Stimulated activated CD8-positive, alpha-beta memory T cell treated with anti-CD3 and anti-CD28 coated beads, Interleukin-12 subunit alpha, Interleukin-12 subunit beta, amount 100 ng/mL, for 4 hours (primary cell): ENCODE results near the gene DNAH2.

Source experiments
- DNase-seq: peaks from one replicate; pipeline ENCODE4 v3.0.0-alpha.2; 2020; ENCODE audit warnings: low read depth

Gene DNAH2

DNA sequence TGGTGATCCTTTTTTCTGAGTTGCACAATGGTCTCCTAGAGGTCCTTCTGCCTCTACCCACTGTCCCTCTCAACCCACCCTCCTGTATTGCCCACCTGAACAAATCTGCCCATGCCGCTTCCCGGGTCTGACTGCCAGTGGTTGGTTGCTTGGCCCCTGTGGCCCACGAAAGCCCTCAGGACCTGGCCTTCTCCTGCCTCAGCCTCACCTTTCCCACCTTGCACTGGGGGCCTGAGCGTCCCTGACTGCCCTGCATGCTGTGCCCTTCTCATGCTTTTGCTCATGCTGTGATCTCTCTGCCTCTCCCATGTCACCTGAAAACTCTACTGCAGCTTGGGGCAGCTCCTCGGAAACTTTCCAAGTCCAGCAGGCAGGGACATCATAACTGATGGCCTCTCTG is 102.7 kb downstream of the DNAH2 start:
- no peak for DNase-seq

DNA sequence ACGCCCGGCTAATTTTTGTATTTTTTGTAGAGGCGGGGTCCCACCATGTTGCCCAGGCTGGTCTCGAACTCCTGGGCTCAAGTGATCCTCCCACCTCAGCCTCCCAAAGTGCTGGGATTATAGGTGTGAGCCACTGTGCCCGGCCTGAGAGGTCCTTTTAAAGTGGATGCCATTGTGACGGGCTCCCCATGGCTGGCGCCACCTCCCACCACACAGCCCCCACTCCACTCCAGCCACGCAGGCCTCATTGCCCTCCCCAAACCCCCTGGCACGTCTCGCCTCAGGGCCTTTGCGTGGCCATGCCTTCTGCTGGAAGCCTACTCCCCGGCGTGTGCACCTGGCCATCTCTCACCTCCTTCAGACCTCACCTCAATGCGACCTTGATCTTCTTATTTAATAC is 104.6 kb downstream of the DNAH2 start:
- DNase-seq = no peak

DNA sequence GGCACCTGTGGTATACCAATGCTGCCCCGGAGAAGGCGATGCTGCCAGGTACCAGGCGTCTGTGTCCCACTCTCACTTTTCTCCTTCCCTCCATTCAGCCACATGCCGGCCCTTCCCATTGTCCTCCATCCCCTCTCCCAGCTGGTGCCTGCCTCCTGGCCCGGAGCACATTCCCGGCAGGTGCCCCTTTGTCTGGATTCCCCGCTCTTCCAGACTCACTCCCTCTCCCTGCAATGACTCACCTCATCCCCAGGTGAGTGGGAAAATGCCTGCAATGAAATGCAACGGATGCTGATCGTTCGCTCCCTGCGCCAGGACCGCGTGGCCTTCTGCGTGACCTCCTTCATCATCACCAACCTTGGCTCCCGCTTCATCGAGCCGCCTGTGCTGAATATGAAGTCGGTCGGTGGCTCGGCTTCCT is 106.0 kb downstream of the DNAH2 start:
- DNase-seq = no peak

DNA sequence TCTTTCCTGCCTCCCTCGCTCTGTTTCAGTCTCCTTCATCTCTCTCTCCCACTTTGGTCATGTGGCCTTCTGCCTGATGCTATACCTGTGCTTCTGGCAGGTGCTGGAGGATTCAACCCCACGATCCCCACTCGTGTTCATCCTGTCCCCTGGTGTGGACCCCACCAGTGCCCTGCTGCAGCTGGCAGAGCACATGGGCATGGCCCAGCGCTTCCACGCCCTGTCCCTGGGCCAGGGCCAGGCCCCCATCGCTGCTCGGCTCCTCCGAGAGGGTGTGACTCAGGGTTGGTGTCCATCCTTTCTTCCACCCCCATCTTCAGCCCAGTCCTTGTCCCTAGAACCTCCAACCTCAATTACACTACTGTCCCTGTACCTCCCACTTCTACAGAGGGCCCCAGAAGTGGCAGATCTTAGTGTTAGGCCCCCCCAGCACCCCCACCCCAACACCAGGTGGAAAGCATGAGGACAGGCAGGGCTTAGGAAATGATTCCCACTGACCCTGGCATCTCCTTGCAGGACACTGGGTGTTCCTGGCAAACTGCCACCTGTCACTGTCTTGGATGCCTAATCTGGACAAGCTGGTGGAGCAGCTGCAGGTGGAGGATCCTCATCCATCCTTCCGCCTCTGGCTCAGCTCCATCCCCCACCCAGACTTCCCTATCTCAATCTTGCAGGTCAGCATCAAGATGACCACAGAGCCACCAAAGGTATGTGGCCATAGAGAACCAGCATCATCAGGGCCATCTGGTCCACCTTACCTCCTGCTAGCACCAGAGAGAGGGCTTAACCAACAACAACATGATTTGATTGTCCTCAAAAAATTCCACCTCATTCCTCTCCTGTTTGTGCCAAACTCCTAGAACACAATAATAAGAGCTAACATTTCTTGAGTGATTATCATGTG is 106.7 kb downstream of the DNAH2 start:
- DNase-seq = no peak

DNA sequence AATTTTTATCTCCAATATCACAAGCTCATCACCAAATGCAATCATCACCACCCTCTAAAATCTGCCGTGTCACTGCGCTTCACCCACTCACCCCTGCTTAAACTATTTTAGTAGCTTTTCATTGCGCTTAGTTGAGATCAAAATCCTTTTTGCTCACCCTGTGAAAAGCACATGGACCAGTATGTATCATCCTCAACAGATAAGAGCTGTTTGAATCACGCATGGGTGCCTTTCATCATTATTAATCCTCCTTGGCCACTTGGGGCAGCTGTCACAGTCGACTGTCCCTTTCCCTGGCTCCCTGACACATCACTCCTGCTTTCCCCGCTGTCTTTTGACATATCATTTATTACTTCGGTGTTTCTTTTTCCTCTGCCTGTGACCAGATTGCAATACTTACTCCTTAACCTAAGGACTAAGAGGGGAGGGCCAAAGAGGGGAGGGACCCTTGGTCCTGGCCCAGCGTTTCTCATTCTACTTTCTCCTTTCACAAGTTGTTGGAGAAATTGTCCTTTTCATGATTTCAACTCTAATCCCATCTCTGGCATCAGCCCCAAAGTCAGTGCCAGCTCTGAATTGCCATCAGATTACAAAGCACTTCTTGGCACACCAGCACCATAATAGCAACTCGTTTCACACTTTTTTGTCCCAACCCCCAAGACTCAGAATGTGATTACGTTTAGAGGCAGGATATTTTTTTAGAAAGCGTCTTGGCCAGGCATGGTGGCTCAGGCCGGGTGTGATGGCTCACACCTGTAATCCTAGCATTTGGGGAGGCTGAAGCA is 107.9 kb downstream of the DNAH2 start:
- no peak for DNase-seq

DNA sequence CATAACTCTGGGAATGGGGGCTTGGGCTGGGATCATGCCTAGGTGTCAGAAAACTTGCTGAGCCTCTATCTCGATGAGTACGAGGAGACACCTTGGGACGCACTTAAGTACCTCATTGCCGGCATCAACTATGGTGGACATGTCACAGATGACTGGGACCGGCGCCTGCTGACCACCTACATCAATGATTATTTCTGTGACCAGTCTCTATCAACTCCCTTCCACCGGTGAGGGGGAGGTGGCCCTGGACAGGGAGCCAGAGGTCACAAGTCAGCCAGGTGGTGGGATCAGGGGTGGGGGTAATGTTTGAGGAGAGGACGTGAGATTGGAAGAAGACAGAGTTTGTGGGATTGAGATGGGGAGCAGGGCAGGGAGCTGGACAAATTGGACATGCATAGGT is 113.1 kb downstream of the DNAH2 start:
- no peak for DNase-seq

DNA sequence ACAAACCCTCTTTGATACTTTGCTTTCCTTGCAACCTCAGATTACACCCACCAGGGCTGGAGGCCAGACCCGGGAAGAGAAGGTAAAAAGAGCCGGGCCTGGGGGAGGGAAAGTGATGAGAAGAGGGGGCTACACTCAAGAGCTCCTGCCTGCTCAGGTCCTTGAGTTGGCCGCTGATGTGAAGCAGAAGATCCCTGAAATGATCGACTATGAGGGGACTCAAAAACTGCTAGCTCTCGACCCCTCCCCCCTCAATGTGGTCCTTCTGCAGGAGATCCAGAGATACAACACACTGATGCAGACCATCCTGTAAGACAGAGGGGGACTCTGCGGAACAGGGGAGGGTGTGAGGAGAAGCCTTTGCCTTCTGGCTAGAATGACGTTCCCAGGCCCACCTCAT is 113.7 kb downstream of the DNAH2 start:
- DNase-seq = no peak

DNA sequence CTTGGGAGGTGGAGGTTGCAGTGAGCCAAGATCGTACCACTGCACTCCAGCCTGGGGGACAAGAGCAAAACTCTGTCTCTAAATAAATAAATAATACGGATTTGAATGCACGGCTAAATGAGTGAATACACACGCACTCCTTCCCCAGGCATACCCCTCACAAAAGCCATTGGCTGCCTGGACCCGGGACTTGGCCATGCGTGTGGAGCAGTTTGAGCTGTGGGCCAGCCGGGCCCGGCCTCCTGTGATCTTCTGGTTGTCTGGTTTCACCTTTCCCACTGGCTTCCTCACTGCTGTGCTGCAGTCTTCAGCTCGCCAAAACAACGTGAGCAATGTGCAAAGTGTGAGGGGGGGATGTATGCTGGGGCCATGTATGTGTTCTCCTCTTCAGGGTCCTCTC is 114.9 kb downstream of the DNAH2 start:
- DNase-seq = no peak

DNA sequence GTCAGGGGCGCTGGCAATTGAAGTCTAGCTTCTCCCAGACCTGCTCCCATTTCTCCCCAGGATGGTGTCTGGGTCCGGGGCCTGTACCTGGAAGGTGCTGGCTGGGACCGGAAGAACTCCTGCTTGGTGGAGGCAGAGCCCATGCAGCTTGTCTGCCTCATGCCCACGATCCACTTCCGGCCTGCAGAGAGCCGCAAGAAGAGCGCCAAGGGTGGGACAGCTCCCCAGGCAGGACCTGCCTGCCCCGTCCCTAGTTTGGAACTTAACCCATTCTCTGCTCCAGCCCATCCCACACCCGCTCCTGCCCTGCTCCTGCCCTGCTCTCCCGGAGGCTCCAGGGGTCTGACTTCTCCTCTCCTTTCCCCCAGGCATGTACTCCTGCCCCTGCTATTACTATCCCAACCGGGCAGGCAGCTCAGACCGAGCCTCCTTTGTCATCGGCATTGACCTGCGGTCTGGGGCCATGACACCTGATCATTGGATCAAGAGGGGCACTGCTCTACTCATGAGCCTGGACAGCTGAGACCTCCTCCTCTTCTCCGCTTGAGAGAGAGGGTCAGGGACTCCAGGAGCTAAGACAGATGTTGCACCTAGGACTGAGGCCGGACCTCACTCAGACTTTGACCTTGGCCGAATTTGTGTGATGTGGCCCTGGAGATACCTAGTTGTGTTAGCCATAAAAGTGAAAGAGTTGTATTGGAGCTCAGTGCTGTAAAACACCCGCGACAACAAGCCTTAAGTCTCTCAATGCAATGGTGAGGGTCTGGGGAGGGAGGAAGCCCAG is 115.7 kb downstream of the DNAH2 start:
- DNase-seq = no peak

DNA sequence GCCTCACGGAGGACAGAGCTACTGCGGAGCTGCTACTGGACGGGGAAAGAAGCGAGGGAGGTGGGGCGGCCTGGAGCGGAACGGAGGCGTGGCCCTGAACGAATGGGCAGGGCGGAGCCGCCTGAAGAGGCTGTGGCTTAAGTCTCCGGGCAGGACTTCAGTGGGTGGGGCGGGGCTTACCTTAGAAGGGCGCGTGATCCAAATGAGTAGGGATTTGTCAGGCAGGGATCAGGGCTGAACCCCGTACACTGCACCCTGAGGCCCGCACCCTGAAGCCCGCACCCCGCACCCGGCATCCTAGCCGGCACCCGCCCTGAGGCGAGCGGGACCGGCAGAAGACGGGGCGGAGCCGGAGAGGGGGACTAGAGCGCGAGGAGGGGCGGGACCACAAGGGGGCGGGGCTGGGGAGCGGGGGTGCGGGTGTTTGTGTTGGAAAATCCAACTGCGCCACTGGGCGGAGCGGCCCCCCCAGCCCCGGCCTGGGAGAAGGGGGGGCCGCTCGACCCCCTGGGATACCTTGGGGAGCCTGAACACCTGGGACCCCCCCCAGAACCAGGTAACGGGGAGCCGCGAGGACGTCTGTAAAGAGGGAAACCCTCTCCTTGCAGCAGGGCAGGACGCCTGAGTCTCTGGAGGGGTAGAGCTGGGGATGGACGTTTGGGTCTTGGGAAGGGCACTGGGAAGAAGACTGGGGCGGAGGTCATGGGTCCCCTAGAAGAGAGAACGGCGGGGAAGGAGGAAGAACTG is 116.4 kb downstream of the DNAH2 start, which contains the start of gene KDM6B:
KDM6B (plus strand) TSS at position 423 of the 747 bp plus-strand sequence. CDS start 11,338 bp downstream, outside the sequence.
- DNase-seq = peak; percentile 79

DNA sequence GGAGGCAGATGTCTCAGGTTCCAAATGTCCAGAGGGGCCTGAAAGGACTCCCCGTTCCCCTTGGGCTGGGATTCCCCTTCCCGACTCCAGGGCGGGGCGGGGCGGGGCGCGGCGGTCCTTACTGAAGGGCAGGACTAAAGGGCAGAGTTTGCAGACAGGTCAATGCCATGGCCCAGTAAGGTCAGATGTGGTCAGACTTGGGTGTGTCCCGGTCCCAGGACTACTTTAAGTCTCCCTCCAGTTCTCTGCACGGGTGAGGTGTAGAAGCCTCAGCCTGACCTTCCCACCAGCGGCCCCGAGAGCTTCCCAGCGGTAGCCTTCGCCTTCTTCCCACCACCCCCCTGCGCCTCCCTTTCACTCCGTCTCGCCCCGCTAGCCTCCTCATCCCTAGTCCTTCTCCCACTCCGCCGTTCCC is 117.0 kb downstream of the DNAH2 start:
- DNase-seq = no peak

DNA sequence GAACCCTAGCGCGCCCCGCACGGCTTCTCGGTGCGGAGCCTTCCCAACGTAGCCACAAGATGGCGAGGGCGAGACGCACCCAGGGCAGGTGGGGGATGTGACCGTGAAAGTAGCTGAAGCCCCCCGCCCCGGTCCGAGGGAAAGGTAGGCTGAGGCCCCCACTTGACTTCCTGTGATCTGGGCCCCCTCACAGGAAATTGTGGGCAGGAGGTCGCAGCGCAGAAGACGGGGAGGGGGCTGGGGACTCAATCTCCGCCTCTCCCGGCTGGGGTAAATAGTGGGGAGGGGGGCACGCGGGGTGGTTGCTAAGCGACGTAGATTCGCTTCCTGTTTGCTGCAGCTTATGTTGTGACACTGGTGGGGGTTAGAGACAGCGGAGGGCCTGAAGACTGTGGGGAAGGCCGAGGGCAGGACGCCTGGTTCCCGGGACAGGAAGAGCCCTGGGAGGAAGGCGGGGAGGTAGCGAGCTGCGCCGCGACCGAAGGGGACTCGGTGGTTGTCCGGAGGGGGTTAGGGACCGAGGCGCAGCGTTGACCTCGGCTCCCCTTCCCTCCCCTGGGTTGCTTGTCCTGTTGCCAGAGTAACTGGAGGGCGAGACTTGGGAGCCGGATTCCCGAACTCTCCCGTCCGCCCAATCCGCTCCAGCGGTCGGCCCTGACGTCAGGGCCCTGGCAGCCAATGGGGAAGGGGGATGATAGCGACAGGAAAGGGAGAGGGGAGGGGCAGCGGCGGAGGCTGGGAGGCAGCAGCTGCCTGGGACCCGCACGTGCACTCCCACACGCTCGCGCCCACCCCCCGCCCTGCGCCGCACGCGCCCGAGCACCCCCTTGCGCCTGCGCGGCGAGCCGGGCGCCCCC is 117.6 kb downstream of the DNAH2 start:
- peak; percentile 83 for DNase-seq

DNA sequence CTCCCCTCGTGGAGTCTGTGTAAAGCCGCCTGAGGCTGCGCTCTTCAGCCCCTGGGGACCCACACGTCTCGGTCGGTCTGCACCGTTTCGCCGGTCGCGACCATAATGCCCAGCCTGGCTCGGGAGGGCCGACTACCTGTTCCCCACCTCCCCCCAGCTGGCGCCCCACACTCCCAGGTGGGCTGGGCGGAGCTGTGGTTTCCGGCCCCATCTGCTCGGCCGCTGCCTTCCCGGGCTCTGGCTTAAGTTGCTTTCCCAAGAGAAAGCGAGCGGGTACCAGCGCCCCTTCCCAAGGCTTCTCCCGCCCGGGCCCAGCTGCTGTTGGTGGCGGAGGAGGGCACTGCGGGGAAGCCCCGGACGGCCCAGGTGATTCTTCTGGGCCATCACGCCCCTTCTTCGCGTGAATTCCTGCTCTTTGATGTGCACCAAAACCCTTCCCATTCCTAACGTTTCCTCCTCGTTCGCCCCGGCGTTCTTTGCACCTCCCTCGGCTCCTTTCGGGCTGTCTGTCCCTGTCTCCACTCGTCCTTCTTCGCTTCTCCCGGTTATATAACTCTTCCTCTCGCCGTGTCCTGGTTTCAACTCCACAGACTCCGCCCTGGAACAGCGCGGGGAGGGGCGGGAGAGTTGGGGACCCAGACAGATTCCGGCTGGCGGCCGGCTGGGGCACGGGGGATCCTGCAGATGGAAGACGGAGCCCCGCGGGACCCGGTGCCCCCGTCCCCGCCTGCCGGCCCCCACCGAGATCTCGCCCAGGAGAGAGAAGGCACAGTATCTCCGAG is 118.5 kb downstream of the DNAH2 start:
- DNase-seq = no peak

DNA sequence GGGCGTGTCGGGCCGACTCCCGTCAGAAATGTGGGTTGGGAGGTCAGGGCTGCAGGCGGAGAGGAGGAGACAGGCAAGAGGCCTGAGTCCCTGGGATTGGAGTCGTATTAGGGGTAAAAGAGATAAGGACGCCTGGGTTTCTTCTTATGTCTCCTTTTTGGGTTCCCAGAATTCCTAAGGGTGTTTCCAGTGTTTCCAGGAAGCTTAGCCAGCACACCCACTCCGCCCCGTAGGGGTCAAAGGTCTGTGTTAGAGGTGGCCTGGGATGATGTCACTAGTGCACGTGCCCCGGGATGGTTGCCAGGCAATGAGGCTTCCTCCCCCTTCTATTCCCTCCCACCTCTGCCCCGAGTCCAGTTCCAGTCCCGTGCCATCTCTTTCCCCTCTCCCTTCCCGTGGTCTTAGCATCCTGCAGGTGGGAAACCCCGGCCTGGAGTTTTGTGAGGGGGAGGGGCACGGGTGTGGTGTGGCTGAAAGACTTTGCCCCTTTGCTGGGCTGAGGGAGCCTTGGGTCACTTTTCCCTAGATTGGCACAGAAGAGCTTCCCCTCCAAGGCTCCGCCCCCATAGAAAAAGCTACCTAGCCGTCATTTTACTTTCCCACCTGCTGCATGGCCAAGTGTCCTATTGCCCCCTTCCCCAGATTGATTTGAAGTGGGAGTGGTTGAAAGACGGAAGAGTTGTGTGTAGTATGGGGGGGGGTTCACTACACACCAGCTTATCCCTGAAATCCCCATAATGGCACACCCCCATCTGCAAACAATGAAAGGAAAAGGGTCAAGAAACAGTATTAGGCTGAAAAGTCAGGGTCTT is 119.3 kb downstream of the DNAH2 start:
- DNase-seq = no peak

DNA sequence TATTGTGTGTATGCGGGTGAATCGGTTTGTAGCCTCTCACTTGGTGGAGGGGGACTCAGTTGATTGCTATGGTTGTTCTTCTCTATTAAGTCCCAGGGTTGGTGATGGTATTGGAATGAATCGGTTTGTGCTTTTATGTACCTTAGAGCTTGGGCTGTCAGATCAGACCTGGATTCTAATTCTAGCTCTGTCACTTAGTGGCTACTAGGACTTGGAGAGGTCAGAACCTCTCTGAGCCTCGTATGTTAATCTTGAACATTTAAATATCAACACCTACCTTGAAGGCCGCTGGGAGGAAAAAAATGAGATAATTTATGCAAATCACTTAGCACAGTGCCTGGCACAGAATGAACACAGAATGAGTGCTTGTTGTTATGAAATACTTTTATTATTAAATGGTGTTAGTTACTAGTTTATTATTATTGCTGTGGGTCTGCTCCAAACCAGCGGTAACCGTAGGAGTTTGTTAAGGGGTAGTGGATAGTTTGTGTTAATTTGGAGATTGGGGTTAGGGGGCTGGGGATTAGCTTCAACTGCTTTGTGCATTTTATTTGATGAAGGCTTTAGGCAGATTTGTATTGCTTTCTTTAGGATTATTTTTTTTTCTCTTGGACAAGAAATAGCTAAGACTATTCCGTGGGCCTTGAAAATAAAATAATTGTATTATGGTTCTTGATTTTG is 120.0 kb downstream of the DNAH2 start:
- DNase-seq = no peak

DNA sequence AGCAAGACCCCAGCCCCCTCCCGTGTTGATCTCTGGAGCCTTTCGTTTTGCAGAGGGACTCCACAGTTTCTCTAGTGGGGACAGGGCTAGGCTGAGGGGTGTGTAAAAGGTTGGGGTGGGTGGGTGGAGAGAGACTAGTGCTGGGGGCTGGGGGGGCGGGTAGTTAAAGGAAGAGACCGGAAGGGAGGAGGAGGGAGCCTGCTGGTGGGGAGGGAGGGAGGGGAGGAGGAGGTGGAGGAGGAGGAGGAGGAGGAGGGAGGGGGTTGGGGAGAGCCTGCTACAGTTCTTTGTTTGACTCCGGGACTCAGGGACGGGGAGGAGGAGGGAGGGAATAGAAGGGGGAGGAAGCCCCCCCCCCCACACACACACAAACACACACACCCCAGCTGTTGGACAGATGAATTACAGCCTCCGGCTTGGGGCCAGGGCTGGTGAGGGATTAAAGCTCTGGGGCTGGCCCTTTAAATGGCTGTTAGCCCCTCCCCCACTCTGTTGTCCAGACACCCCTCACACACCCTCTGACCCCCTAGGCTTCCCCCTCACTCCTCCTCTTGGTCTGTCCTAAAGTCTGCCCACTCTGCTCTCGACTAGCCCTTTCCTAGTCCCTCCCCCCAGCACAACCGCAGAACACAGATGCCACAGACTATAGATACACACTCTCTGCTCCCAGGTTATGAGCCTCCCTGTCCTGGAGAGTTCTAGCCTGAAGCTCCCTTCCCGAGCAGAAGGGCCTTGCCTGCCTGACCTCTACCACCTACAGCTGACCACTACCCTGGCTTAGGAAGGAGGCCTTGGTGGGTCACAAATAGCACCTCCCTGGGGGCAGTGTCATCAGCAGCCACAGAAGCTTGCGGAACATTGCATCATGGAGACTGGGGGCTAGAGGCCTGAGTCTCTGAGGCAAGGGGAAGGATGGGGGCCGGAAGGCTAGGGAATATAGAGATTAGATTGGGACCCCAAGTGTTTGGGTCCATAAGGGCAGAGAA is 120.8 kb downstream of the DNAH2 start:
- DNase-seq = no peak
